HFF-Myc (cell line): ENCODE data around the gene ZNF518A.

Source experiments
- DNase-seq: peaks from one replicate; pipeline ENCODE4 v3.0.0-alpha.2; 2011; ENCODE audit warnings: low read depth; ENCODE audit errors: extremely low read depth
- H3K4me3 ChIP-seq: replicated peaks from 2 replicates; pipeline ENCODE4 v1.5.1; 2011; ENCODE audit warnings: low read depth, mild to moderate bottlenecking, control low read depth, low read length
- CTCF ChIP-seq: IDR thresholded peaks from 2 replicates; pipeline ENCODE4 v1.5.1; 2012; ENCODE audit warnings: mild to moderate bottlenecking, low read depth, low read length, control low read depth; ENCODE audit errors: missing control alignments

Gene ZNF518A

GRCh38 chr10:96118604-96119450, 11.3 kb upstream of the ZNF518A start:
- no peak for TF ChIP-seq CTCF
- DNase-seq, result no peak
- no peak overlapping the region for H3K4me3 ChIP-seq

GRCh38 chr10:96122824-96123223, 7.3 kb upstream of the ZNF518A start:
- TF ChIP-seq CTCF, result no peak
- H3K4me3 ChIP-seq, result no peak overlapping the region
- DNase-seq, result no peak

GRCh38 chr10:96124230-96125141, 5.6 kb upstream of the ZNF518A start:
- peak overlapping the region; percentile 16; the same call in 1 of the 2 replicates for H3K4me3 ChIP-seq
- no peak for DNase-seq
- TF ChIP-seq CTCF, result no peak

GRCh38 chr10:96125142-96125515, 5.0 kb upstream of the ZNF518A start:
- no peak for DNase-seq
- no peak for TF ChIP-seq CTCF
- no peak overlapping the region for H3K4me3 ChIP-seq

GRCh38 chr10:96130326-96130995, 364 bp downstream of the ZNF518A start:
- H3K4me3 ChIP-seq, result peak overlapping the region; percentile 69
- TF ChIP-seq CTCF, result no peak
- DNase-seq, result no peak

GRCh38 chr10:96131621-96132020, 1.5 kb downstream of the ZNF518A start:
- no peak for TF ChIP-seq CTCF
- no peak overlapping the region for H3K4me3 ChIP-seq
- DNase-seq, result no peak
